Neuronal stem cell (in vitro differentiated cells): ENCODE data around the gene TTC28.

ENCODE experiments used
- DNase-seq: peaks from one replicate; pipeline ENCODE4 v3.0.0-alpha.2; 2013; ENCODE audit warnings: low spot score
- H2AFZ ChIP-seq: one replicate; pipeline ENCODE4 v1.6.1; 2013; ENCODE audit warnings: mild to moderate bottlenecking, low read length, inconsistent platforms
- H2AK5ac ChIP-seq: 2 replicates; pipeline ENCODE4 v1.6.1; 2013; ENCODE audit warnings: low read depth, mild to moderate bottlenecking, inconsistent platforms, low read length, moderate library complexity, mixed read lengths
- H2BK120ac ChIP-seq: 2 replicates; pipeline ENCODE4 v1.6.1; 2013; ENCODE audit warnings: low read depth, mild to moderate bottlenecking, inconsistent platforms, low read length, moderate library complexity, mixed read lengths
- H2BK12ac ChIP-seq: one replicate; pipeline ENCODE4 v1.6.1; 2013; ENCODE audit warnings: low read length, inconsistent platforms
- H2BK15ac ChIP-seq: 2 replicates; pipeline ENCODE4 v1.6.1; 2013; ENCODE audit warnings: mild to moderate bottlenecking, low read length, inconsistent platforms, mixed read lengths
- H2BK5ac ChIP-seq: one replicate; pipeline ENCODE4 v1.6.1; 2013; ENCODE audit warnings: inconsistent platforms, mild to moderate bottlenecking, low read length, moderate library complexity
- H3K14ac ChIP-seq: one replicate; pipeline ENCODE4 v1.6.1; 2013; ENCODE audit warnings: low read length, inconsistent platforms
- H3K18ac ChIP-seq: 2 replicates; pipeline ENCODE4 v1.6.1; 2013; ENCODE audit warnings: low read length, inconsistent platforms
- H3K23ac ChIP-seq: 2 replicates; pipeline ENCODE4 v1.6.1; 2013; ENCODE audit warnings: low read depth, mild to moderate bottlenecking, mixed read lengths, low read length, inconsistent platforms; ENCODE audit not compliant: poor library complexity
- H3K27ac ChIP-seq: replicated peaks from 3 replicates; pipeline ENCODE4 v1.5.1; 2013; ENCODE audit warnings: low read length, inconsistent platforms
- H3K27me3 ChIP-seq, 3 experiments: 2 replicates each; pipeline ENCODE4 v1.6.1; 2013; ENCODE audit warnings: low read length in 3 of 3, mild to moderate bottlenecking in 2 of 3, inconsistent platforms in 1 of 3, low read depth in 1 of 3, mixed read lengths in 1 of 3, moderate library complexity in 1 of 3; ENCODE audit not compliant: control insufficient read depth in 3 of 3, insufficient read depth in 3 of 3
- H3K36me3 ChIP-seq, 2 donors: replicated peaks in 1 of 2; 2 replicates each; pipeline ENCODE4 v1.6.1; 2013; ENCODE audit warnings: low read length in 2 of 2; ENCODE audit not compliant: control insufficient read depth in 2 of 2, insufficient read depth in 2 of 2
- H3K4ac ChIP-seq: 2 replicates; pipeline ENCODE4 v1.6.1; 2013; ENCODE audit warnings: inconsistent platforms, mild to moderate bottlenecking, low read length, moderate library complexity
- H3K4me1 ChIP-seq, 2 donors: 1 replicate in 1 of 2; 2 replicates in 1 of 2; pipeline ENCODE4 v1.6.1; 2013; ENCODE audit warnings: low read length in 2 of 2, low read depth in 1 of 2; ENCODE audit not compliant: control insufficient read depth in 2 of 2, insufficient read depth in 1 of 2
- H3K4me2 ChIP-seq: one replicate; pipeline ENCODE4 v1.6.1; 2013; ENCODE audit warnings: mild to moderate bottlenecking, low read length, inconsistent platforms; ENCODE audit not compliant: insufficient read depth, poor library complexity, severe bottlenecking
- H3K4me3 ChIP-seq, 2 donors: 2 replicates each; pipeline ENCODE4 v1.5.1; 2013; ENCODE audit warnings: low read length in 2 of 2, mild to moderate bottlenecking in 2 of 2, inconsistent platforms in 1 of 2, moderate library complexity in 1 of 2
- H3K79me1 ChIP-seq: one replicate; pipeline ENCODE4 v1.6.1; 2013; ENCODE audit warnings: low read depth, mild to moderate bottlenecking, inconsistent platforms, low read length, moderate library complexity
- H3K9ac ChIP-seq: one replicate; pipeline ENCODE4 v1.6.1; 2013; ENCODE audit warnings: mild to moderate bottlenecking, low read depth, low read length, inconsistent platforms; ENCODE audit not compliant: poor library complexity
- H3K9me3 ChIP-seq, 2 donors: replicated peaks in 1 of 2; 2 replicates each; pipeline versions ENCODE3 to v1.6.1; 2013; ENCODE audit warnings: low read length in 2 of 2, mild to moderate bottlenecking in 2 of 2, inconsistent platforms in 1 of 2, low read depth in 1 of 2, mixed read lengths in 1 of 2, moderate library complexity in 1 of 2; ENCODE audit not compliant: control insufficient read depth in 2 of 2, insufficient read depth in 1 of 2
- H4K8ac ChIP-seq: one replicate; pipeline ENCODE4 v1.6.1; 2013; ENCODE audit warnings: low read depth, mild to moderate bottlenecking, inconsistent platforms, low read length, moderate library complexity
- H4K91ac ChIP-seq: one replicate; pipeline ENCODE4 v1.6.1; 2013; ENCODE audit warnings: low read length, low read depth, mild to moderate bottlenecking, inconsistent platforms; ENCODE audit not compliant: poor library complexity
- WGBS, 2 donors: extraction: QIAGEN DNeasy Blood & Tissue Kit; methylation state at CpG; one replicate each; pipeline ENCODE4 v1.1.7; 2013; ENCODE audit warnings: missing lambda C conversion rate in 2 of 2, mixed read lengths in 1 of 2; ENCODE audit not compliant: insufficient read length in 2 of 2, insufficient replicate concordance in 1 of 2; ENCODE audit errors: extremely low coverage in 2 of 2; 5-methylcytosine and 5-hydroxymethylcytosine counted together

Gene TTC28

GRCh38 chr22:28608546-28608945 lies 71.1 kb downstream of the TTC28 start:
- H3K4me3 ChIP-seq, result no peak overlapping the region
- H2AFZ ChIP-seq, result no peak overlapping the region
- H4K8ac ChIP-seq, result no peak overlapping the region
- H3K14ac ChIP-seq, result no peak overlapping the region
- no peaks in the 10 kb centered on the region for H3K27me3 ChIP-seq
- H3K4me1 ChIP-seq, result peaks cover 0 to 8% of the 10 kb centered on the region in 2 donors
- no peak for DNase-seq
- no peak overlapping the region for H3K9ac ChIP-seq
- no peak overlapping the region for H3K4me2 ChIP-seq
- peaks cover 0 to 11% of the 10 kb centered on the region in 2 donors for H3K9me3 ChIP-seq
- H3K18ac ChIP-seq, result no peak overlapping the region
- no peak overlapping the region for H2BK120ac ChIP-seq
- H3K4ac ChIP-seq, result no peak overlapping the region
- H2BK15ac ChIP-seq, result no peak overlapping the region
- no peaks in the 10 kb centered on the region for H3K79me1 ChIP-seq
- H3K27ac ChIP-seq, result no peak overlapping the region
- H2BK12ac ChIP-seq, result no peak overlapping the region
- no peak overlapping the region for H2BK5ac ChIP-seq
- H2AK5ac ChIP-seq, result no peak overlapping the region
- no CpG with 5 or more reads among the region's 2 CpGs for WGBS, 2 donors
- no peak overlapping the region for H4K91ac ChIP-seq
- no peak overlapping the region for H3K23ac ChIP-seq
- peaks cover 3 to 8% of the 10 kb centered on the region in 2 donors for H3K36me3 ChIP-seq

GRCh38 chr22:28607795-28608194 lies 71.8 kb downstream of the TTC28 start:
- H3K4me3 ChIP-seq, result no peak overlapping the region
- no peak overlapping the region for H3K4me2 ChIP-seq
- no peak overlapping the region for H3K4ac ChIP-seq
- no peak overlapping the region for H2BK5ac ChIP-seq
- no peak overlapping the region for H2AFZ ChIP-seq
- no peak overlapping the region for H2BK12ac ChIP-seq
- no peak overlapping the region for H4K8ac ChIP-seq
- no peak overlapping the region for H2BK15ac ChIP-seq
- H3K27me3 ChIP-seq, result no peaks in the 10 kb centered on the region
- H3K23ac ChIP-seq, result no peak overlapping the region
- H3K36me3 ChIP-seq, result peaks cover 3 to 8% of the 10 kb centered on the region in 2 donors
- H4K91ac ChIP-seq, result no peak overlapping the region
- H3K79me1 ChIP-seq, result no peaks in the 10 kb centered on the region
- no peak overlapping the region for H3K14ac ChIP-seq
- H3K4me1 ChIP-seq, result peaks cover 0 to 8% of the 10 kb centered on the region in 2 donors
- no peak overlapping the region for H3K27ac ChIP-seq
- no peak overlapping the region for H3K9ac ChIP-seq
- peaks cover 0 to 11% of the 10 kb centered on the region in 2 donors for H3K9me3 ChIP-seq
- no peak overlapping the region for H2BK120ac ChIP-seq
- H2AK5ac ChIP-seq, result no peak overlapping the region
- no peak for DNase-seq
- H3K18ac ChIP-seq, result no peak overlapping the region

- H3K27me3 ChIP-seq, result no peaks in the 10 kb centered on the region
- no peak overlapping the region for H3K23ac ChIP-seq
- no peak overlapping the region for H2BK5ac ChIP-seq
- H2BK15ac ChIP-seq, result no peak overlapping the region
- H3K4ac ChIP-seq, result no peak overlapping the region
- no peak overlapping the region for H4K91ac ChIP-seq
- peaks cover 0 to 8% of the 10 kb centered on the region in 2 donors for H3K4me1 ChIP-seq
- H3K36me3 ChIP-seq, result peaks cover 2 to 6% of the 10 kb centered on the region in 2 donors
- H2AFZ ChIP-seq, result no peak overlapping the region
- H3K18ac ChIP-seq, result no peak overlapping the region
- no peak overlapping the region for H3K4me3 ChIP-seq
- no peak overlapping the region for H3K27ac ChIP-seq
- H2BK120ac ChIP-seq, result no peak overlapping the region
- no peak overlapping the region for H3K4me2 ChIP-seq
- no peak overlapping the region for H3K9ac ChIP-seq
- peaks cover under 1% of the 10 kb centered on the region for H3K79me1 ChIP-seq
- DNase-seq, result no peak
- no peak overlapping the region for H2BK12ac ChIP-seq
- no peak overlapping the region for H4K8ac ChIP-seq
- peaks cover 0 to 3% of the 10 kb centered on the region in 2 donors for H3K9me3 ChIP-seq
- H2AK5ac ChIP-seq, result no peak overlapping the region
- H3K14ac ChIP-seq, result no peak overlapping the region
- WGBS, 2 donors, result no CpG with 5 or more reads among the region's 2 CpGs
Observed at GRCh38 chr22:28604966-28605761, 74.5 kb downstream of the TTC28 start.

- Histone ChIP-seq H3K23ac (no peak overlapping the region), H3K4ac (no peak overlapping the region), H2AFZ (no peak overlapping the region)
Observed at GRCh38 chr22:28601915-28602314, 77.7 kb downstream of the TTC28 start.

More at GRCh38 chr22:28601915-28602314, 77.7 kb downstream of the TTC28 start:
- no peak for DNase-seq
- no peak overlapping the region for H3K9ac ChIP-seq
- no peak overlapping the region for H3K4me2 ChIP-seq
- H3K36me3 ChIP-seq, result no peaks in the 10 kb centered on the region
- no peak overlapping the region for H2AK5ac ChIP-seq
- H3K27ac ChIP-seq, result no peak overlapping the region
- peaks cover 2% of the 10 kb centered on the region for H3K79me1 ChIP-seq
- H3K4me3 ChIP-seq, result no peak overlapping the region
- no peak overlapping the region for H3K14ac ChIP-seq
- H4K8ac ChIP-seq, result no peak overlapping the region
- no peaks in the 10 kb centered on the region for H3K9me3 ChIP-seq
- H4K91ac ChIP-seq, result no peak overlapping the region
- no peak overlapping the region for H2BK15ac ChIP-seq
- peaks cover 0 to 8% of the 10 kb centered on the region in 2 donors for H3K4me1 ChIP-seq
- H2BK120ac ChIP-seq, result no peak overlapping the region
- H2BK5ac ChIP-seq, result no peak overlapping the region
- no peak overlapping the region for H3K18ac ChIP-seq
- no peaks in the 10 kb centered on the region for H3K27me3 ChIP-seq
- H2BK12ac ChIP-seq, result no peak overlapping the region
